PC-9 (cell line): ENCODE measurements around the gene SLC6A3. TPM values are rescaled to one million over a fixed set of nuclear protein-coding genes. Genes with fewer than 3 reads are reported as not detected.

Experiments used
- BruUV-seq: library from RNA; stranded (reverse); fragments of 400-500 nt; replicated peaks from 2 replicates; lab custom pipeline; 2021; lab: Mats Ljungman, UMichigan
- CTCF ChIA-PET: fragments of 300-600 bp; sonication (Branson Sonifier 250); formaldehyde crosslinking; loops from one replicate; lab custom pipeline; 2022; ENCODE audit warnings: antibody characterized with exemption; lab: Charles Lee
- POLR2A ChIA-PET: fragments of 300-600 bp; sonication (Branson Sonifier 250); formaldehyde crosslinking; loops from one replicate; lab custom pipeline; 2022; ENCODE audit warnings: antibody characterized with exemption; ENCODE audit not compliant: unreplicated experiment; lab: Charles Lee
- DNase-seq, 2 experiments: peaks; one replicate each; pipeline versions ENCODE4 v3.0.0 to v3.0.0-alpha.2; 2015 to 2022; ENCODE audit warnings: mixed read lengths in 1 of 2
- H2AFZ ChIP-seq: fragments of 200-600 bp; sonication (generic); 2 replicates; pipeline ENCODE4 v1.8.1; 2017; ENCODE audit warnings: antibody characterized with exemption
- H3F3A ChIP-seq: fragments of 200-600 bp; sonication (generic); 2 replicates; pipeline ENCODE4 v1.8.1; 2017; ENCODE audit warnings: antibody characterized with exemption, mild to moderate bottlenecking, low read depth; ENCODE audit not compliant: insufficient read depth
- H3K27ac ChIP-seq: fragments of 200-600 bp; sonication (generic); 2 replicates; pipeline ENCODE4 v1.6.1; 2016; ENCODE audit warnings: mixed run types
- H3K27me3 ChIP-seq: fragments of 200-600 bp; sonication (generic); 2 replicates; pipeline ENCODE4 v1.6.1; 2016; ENCODE audit warnings: low read depth, mixed run types; ENCODE audit not compliant: insufficient read depth
- H3K36me3 ChIP-seq: fragments of 200-600 bp; sonication (generic); 2 replicates; pipeline ENCODE4 v1.6.1; 2016; ENCODE audit warnings: low read depth, mixed run types
- H3K4me1 ChIP-seq: fragments of 200-600 bp; sonication (generic); replicated peaks from 2 replicates; pipeline ENCODE4 v1.6.1; 2016; ENCODE audit warnings: mixed run types; ENCODE audit not compliant: insufficient read depth
- H3K4me2 ChIP-seq: fragments of 200-600 bp; sonication (generic); 2 replicates; pipeline ENCODE4 v1.6.1; 2017; ENCODE audit warnings: mixed run types
- H3K4me3 ChIP-seq: fragments of 200-600 bp; sonication (generic); 2 replicates; pipeline ENCODE4 v1.6.1; 2016; ENCODE audit warnings: mixed run types
- H3K79me2 ChIP-seq: fragments of 200-600 bp; sonication (generic); 2 replicates; pipeline ENCODE4 v1.6.1; 2017; ENCODE audit warnings: low read depth, mixed run types
- H3K9me2 ChIP-seq: fragments of 200-600 bp; sonication (generic); 2 replicates; pipeline ENCODE4 v1.8.1; 2017; ENCODE audit warnings: mild to moderate bottlenecking; ENCODE audit not compliant: insufficient read depth
- H3K9me3 ChIP-seq: fragments of 200-600 bp; sonication (generic); 2 replicates; pipeline ENCODE4 v1.8.1; 2016; ENCODE audit warnings: low read depth; ENCODE audit not compliant: insufficient read depth
- H4K20me1 ChIP-seq: fragments of 200-600 bp; sonication (generic); 2 replicates; pipeline ENCODE4 v1.8.1; 2017; ENCODE audit not compliant: insufficient read depth
- CTCF ChIP-seq: fragments of 200-600 bp; sonication (generic); conservative IDR thresholded peaks from 2 replicates; pipeline ENCODE4 v1.6.1; 2017; ENCODE audit warnings: mixed run types, antibody characterized with exemption, mild to moderate bottlenecking, moderate library complexity
- EZH2 ChIP-seq: fragments of 200-600 bp; sonication (generic); IDR thresholded peaks from 2 replicates; pipeline ENCODE4 v1.8.0; 2017; ENCODE audit warnings: antibody characterized with exemption, low read depth
- intact Hi-C: fragments of 100-400 bp; cut with micrococcal nuclease; formaldehyde crosslinking; loops from one replicate; pipeline ENCODE4 v1.10.0; 2022; ENCODE audit not compliant: unreplicated experiment
- total RNA-seq: library from RNA; stranded (reverse); gene quantifications from 2 replicates; pipeline ENCODE4 v1.2.3, GENCODE V29; 2021

Gene SLC6A3
- total RNA-seq, 1 experiment from 2014 or later = not detected

GRCh38 chr5:1370006-1370405, 75.2 kb downstream of the SLC6A3 start:
- Histone ChIP-seq H3K9me3 (no peaks in the 10 kb centered on the region), H3K4me1 (no peaks in the 10 kb centered on the region), H4K20me1 (peaks cover 6% of the 10 kb centered on the region; the same call in 1 of the 2 replicates), H3K36me3 (no peaks in the 10 kb centered on the region), H3K79me2 (no peaks in the 10 kb centered on the region), H3K9me2 (no peaks in the 10 kb centered on the region), H3K4me2 (no peak overlapping the region), H3K4me3 (no peak overlapping the region), H2AFZ (no peak overlapping the region), H3F3A (no peaks in the 10 kb centered on the region), H3K27me3 (peaks cover 98% of the 10 kb centered on the region), H3K27ac (no peak overlapping the region)
- TF ChIP-seq EZH2 = no peak
- TF ChIP-seq CTCF = no peak
- intact Hi-C loops = no loop called here
- no TSS peak for BruUV-seq
- DNase-seq = no peak
- POLR2A ChIA-PET = no interaction called here
- CTCF ChIA-PET = no interaction called here

DNA sequence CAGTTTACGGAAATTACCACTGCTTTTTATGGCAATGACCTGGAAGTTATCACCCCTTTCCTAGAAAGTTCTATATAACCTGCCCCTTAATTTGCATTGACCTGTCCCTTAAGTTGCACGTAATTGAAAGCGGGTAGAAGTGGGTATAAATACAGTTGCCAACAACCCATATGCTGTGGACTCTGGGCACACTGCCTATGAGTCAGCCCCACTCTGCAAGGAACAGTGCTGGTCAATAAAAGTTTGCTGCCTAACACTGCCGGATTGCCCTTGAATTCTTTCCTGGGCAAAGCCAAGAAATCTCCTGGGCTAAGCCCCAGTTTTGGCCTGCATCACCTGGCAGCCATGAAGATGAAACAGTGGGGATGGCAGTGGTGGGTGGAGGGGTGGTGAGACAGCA, 76.5 kb downstream of the SLC6A3 start:
- Histone ChIP-seq H3K9me2 (no peaks in the 10 kb centered on the region), H3K4me1 (no peaks in the 10 kb centered on the region), H3F3A (no peaks in the 10 kb centered on the region), H3K4me2 (no peak overlapping the region), H2AFZ (no peak overlapping the region), H3K36me3 (no peaks in the 10 kb centered on the region), H3K4me3 (no peak overlapping the region), H4K20me1 (peaks cover 6% of the 10 kb centered on the region), H3K27ac (no peak overlapping the region), H3K27me3 (peaks cover 98% of the 10 kb centered on the region), H3K79me2 (no peaks in the 10 kb centered on the region), H3K9me3 (no peaks in the 10 kb centered on the region)
- ChIA-PET POLR2A (no interaction called here), CTCF (no interaction called here)
- intact Hi-C loops = no loop called here
- TF ChIP-seq CTCF = no peak
- TF ChIP-seq EZH2 = no peak
- BruUV-seq = no TSS peak
- no peak for DNase-seq

DNA sequence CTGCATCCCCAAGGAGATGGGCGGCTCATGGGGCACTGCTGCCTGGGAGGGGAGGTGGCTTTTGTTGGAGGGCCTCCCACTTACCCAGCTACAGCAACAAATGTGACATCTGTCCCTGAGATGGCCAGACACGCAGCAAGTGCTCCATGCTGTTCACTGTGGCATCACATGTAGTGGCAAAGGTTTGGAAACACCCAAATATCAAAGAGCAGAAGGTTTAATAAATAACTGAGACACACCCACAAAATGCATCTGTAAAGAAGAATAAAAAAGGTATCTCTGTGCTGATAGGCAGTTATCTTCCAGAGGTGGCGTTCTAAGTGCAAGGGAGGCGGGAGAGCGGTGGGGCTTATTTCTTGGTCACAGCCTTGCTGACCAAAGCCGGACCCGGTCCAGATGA, 77.0 kb downstream of the SLC6A3 start:
- no TSS peak for BruUV-seq
- TF ChIP-seq CTCF (no peak), EZH2 (no peak)
- Histone ChIP-seq H2AFZ (no peak overlapping the region), H3K36me3 (no peaks in the 10 kb centered on the region), H4K20me1 (peaks cover 10% of the 10 kb centered on the region), H3K27me3 (peaks cover 98% of the 10 kb centered on the region), H3K4me1 (no peaks in the 10 kb centered on the region), H3K79me2 (no peaks in the 10 kb centered on the region), H3F3A (no peaks in the 10 kb centered on the region), H3K27ac (no peak overlapping the region), H3K9me2 (no peaks in the 10 kb centered on the region), H3K4me3 (no peak overlapping the region), H3K9me3 (no peaks in the 10 kb centered on the region), H3K4me2 (no peak overlapping the region)
- intact Hi-C loops = no loop called here
- ChIA-PET POLR2A (no interaction called here), CTCF (no interaction called here)
- DNase-seq = no peak
